ENCODE data around the gene KAT14.
"Not testable (repeated sequence)": the region's sequence is repeated elsewhere in the genome, so short reads cannot be mapped to it uniquely, and the experiment has no call there.

The KAT14 gene

DNA sequence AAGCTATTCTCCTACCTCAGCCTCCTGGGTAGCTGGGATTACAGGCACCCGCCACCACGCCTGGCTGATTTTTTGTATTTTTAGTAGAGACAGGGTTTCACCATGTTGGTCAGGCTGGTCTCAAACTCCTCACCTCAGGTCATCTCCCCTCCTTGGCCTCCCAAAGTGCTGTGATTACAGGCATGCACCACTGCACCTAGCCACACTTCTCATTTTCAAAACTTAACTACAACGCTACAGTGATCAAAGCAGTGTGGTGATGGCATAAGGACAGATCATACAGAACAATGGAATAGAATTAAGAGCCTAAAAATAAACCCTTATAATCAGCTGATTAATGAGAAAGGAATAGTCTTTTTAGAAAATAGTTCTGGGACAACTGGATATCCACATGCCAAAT lies 66.0 kb downstream of the KAT14 start:
- H3K9me3 ChIP-seq (ENCODE audit: control insufficient read depth in 1 of 2, low read length in 2 of 2); H3K4me1 ChIP-seq (ENCODE audit: control insufficient read depth in 1 of 2, insufficient read depth in 2 of 2, low read length in 2 of 2); H3K27me3 ChIP-seq (ENCODE audit: control insufficient read depth in 1 of 2, insufficient read depth in 2 of 2, low read length in 2 of 2); H3K9ac ChIP-seq (ENCODE audit: low read depth in 1 of 2, low read length in 2 of 2); H3K36me3 ChIP-seq (ENCODE audit: control insufficient read depth in 1 of 2, insufficient read depth in 2 of 2, low read length in 2 of 2); H3K4me3 ChIP-seq (ENCODE audit: low read depth in 1 of 2, low read length in 2 of 2); H3K27ac ChIP-seq (ENCODE audit: low read depth, low read length): not testable (repeated sequence)

DNA sequence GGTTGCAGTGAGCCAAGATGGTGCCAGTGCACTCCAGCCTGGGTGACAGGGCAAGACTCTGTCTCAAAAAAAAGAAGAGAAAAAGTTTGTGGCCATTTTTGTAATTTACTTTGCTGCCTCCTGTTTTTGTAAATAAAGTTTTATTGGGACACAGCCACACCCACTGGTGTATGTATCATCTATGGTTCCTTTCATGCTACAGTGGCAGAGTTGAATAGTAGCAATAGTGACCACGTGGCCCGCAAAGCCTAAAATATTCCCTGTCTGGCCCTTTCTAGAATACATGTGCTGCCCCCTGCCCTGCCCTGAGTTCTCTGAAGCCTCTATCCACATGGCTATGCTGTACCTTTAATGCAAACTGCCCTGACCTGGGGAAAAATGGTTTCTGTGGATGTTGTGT lies 75.3 kb downstream of the KAT14 start:
- Histone ChIP-seq H3K27me3 (ENCODE audit: control insufficient read depth in 1 of 2, insufficient read depth in 2 of 2, low read length in 2 of 2) (no peaks in the 10 kb centered on the region), H3K4me3 (ENCODE audit: low read depth in 1 of 2, low read length in 2 of 2) (no peak overlapping the region), H3K27ac (ENCODE audit: low read depth, low read length) (no peak overlapping the region), H3K4me1 (ENCODE audit: control insufficient read depth in 1 of 2, insufficient read depth in 2 of 2, low read length in 2 of 2) (no peaks in the 10 kb centered on the region), H3K36me3 (ENCODE audit: control insufficient read depth in 1 of 2, insufficient read depth in 2 of 2, low read length in 2 of 2) (no peaks in the 10 kb centered on the region), H3K9me3 (ENCODE audit: control insufficient read depth in 1 of 2, low read length in 2 of 2) (no peaks in the 10 kb centered on the region), H3K9ac (ENCODE audit: low read depth in 1 of 2, low read length in 2 of 2) (no peak overlapping the region)

DNA sequence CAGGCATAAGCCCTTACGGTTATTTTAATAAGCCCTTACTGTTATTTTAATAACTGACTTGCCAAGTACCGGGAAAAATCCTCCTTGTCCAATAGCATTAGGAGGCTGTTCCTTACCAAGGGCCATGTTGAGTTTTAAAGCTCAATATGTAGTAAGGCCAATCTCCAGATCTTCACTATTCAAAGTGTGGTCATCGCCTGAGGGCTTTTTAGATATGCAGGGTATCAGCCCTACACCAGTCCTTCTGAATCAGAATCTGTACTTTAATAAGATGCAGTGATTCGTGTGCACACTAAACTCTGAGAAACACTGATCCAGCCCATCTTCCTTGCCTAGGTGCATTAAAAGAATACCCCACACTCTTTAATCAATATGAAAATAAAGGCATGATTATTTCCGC lies 77.9 kb downstream of the KAT14 start:
- H3K4me3 ChIP-seq (ENCODE audit: low read depth in 1 of 2, low read length in 2 of 2), result no peak overlapping the region
- no peaks in the 10 kb centered on the region for H3K4me1 ChIP-seq (ENCODE audit: control insufficient read depth in 1 of 2, insufficient read depth in 2 of 2, low read length in 2 of 2)
- H3K9ac ChIP-seq (ENCODE audit: low read depth in 1 of 2, low read length in 2 of 2), result no peak overlapping the region
- no peaks in the 10 kb centered on the region for H3K9me3 ChIP-seq (ENCODE audit: control insufficient read depth in 1 of 2, low read length in 2 of 2)
- H3K27me3 ChIP-seq (ENCODE audit: control insufficient read depth in 1 of 2, insufficient read depth in 2 of 2, low read length in 2 of 2), result no peaks in the 10 kb centered on the region
- H3K27ac ChIP-seq (ENCODE audit: low read depth, low read length), result no peak overlapping the region
- no peaks in the 10 kb centered on the region for H3K36me3 ChIP-seq (ENCODE audit: control insufficient read depth in 1 of 2, insufficient read depth in 2 of 2, low read length in 2 of 2)

GRCh38 chr20:18218280-18218679 lies 80.6 kb downstream of the KAT14 start:
- no peaks in the 10 kb centered on the region for H3K4me1 ChIP-seq (ENCODE audit: control insufficient read depth in 1 of 2, insufficient read depth in 2 of 2, low read length in 2 of 2)
- no peak overlapping the region for H3K4me3 ChIP-seq (ENCODE audit: low read depth in 1 of 2, low read length in 2 of 2)
- no peak overlapping the region for H3K27ac ChIP-seq (ENCODE audit: low read depth, low read length)
- H3K36me3 ChIP-seq (ENCODE audit: control insufficient read depth in 1 of 2, insufficient read depth in 2 of 2, low read length in 2 of 2), result no peaks in the 10 kb centered on the region
- H3K27me3 ChIP-seq (ENCODE audit: control insufficient read depth in 1 of 2, insufficient read depth in 2 of 2, low read length in 2 of 2), result peaks cover 0 to under 1% of the 10 kb centered on the region in 2 donors
- no peak overlapping the region for H3K9ac ChIP-seq (ENCODE audit: low read depth in 1 of 2, low read length in 2 of 2)
- no peaks in the 10 kb centered on the region for H3K9me3 ChIP-seq (ENCODE audit: control insufficient read depth in 1 of 2, low read length in 2 of 2)

DNA sequence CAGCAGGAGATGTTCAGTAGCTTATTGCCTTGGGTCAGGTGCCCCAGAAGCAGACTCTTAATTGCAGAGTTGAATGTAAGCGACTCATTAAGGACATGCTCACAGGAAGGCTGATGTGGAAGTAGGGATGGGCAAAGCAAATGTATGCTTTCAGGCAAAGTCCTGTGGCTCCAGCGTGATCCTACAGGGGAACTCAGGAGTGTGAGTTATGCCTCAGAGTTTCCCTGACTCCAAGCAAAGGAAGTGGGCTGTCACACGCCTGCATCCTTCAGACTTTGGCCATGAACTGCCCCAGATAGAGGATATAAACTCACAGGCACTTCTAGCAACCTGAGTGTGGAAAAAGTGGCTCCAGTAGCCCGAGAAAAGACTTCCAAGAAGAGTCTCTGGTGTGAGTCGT lies 85.7 kb downstream of the KAT14 start:
- Histone ChIP-seq H3K4me3 (ENCODE audit: low read depth in 1 of 2, low read length in 2 of 2) (no peak overlapping the region), H3K36me3 (ENCODE audit: control insufficient read depth in 1 of 2, insufficient read depth in 2 of 2, low read length in 2 of 2) (no peaks in the 10 kb centered on the region), H3K9me3 (ENCODE audit: control insufficient read depth in 1 of 2, low read length in 2 of 2) (no peaks in the 10 kb centered on the region), H3K27ac (ENCODE audit: low read depth, low read length) (no peak overlapping the region), H3K4me1 (ENCODE audit: control insufficient read depth in 1 of 2, insufficient read depth in 2 of 2, low read length in 2 of 2) (peaks cover 0 to 8% of the 10 kb centered on the region in 2 donors), H3K9ac (ENCODE audit: low read depth in 1 of 2, low read length in 2 of 2) (no peak overlapping the region), H3K27me3 (ENCODE audit: control insufficient read depth in 1 of 2, insufficient read depth in 2 of 2, low read length in 2 of 2) (peaks cover 0 to 3% of the 10 kb centered on the region in 2 donors)

GRCh38 chr20:18224968-18225568 lies 87.4 kb downstream of the KAT14 start:
- peaks cover 0 to 8% of the 10 kb centered on the region in 2 donors for H3K4me1 ChIP-seq (ENCODE audit: control insufficient read depth in 1 of 2, insufficient read depth in 2 of 2, low read length in 2 of 2)
- H3K36me3 ChIP-seq (ENCODE audit: control insufficient read depth in 1 of 2, insufficient read depth in 2 of 2, low read length in 2 of 2), result no peaks in the 10 kb centered on the region
- no peaks in the 10 kb centered on the region for H3K9me3 ChIP-seq (ENCODE audit: control insufficient read depth in 1 of 2, low read length in 2 of 2)
- peaks cover 0 to 3% of the 10 kb centered on the region in 2 donors for H3K27me3 ChIP-seq (ENCODE audit: control insufficient read depth in 1 of 2, insufficient read depth in 2 of 2, low read length in 2 of 2)
- H3K27ac ChIP-seq (ENCODE audit: low read depth, low read length), result no peak overlapping the region
- no peak overlapping the region for H3K9ac ChIP-seq (ENCODE audit: low read depth in 1 of 2, low read length in 2 of 2)
- no peak overlapping the region for H3K4me3 ChIP-seq (ENCODE audit: low read depth in 1 of 2, low read length in 2 of 2)

- Histone ChIP-seq H3K4me3 (ENCODE audit: low read depth in 1 of 2, low read length in 2 of 2) (no peak overlapping the region), H3K27ac (ENCODE audit: low read depth, low read length) (no peak overlapping the region), H3K27me3 (ENCODE audit: control insufficient read depth in 1 of 2, insufficient read depth in 2 of 2, low read length in 2 of 2) (peaks cover 0 to 3% of the 10 kb centered on the region in 2 donors)
These were observed 88.0 kb downstream of the KAT14 start for GRCh38 chr20:18225632-18226031.

DNA sequence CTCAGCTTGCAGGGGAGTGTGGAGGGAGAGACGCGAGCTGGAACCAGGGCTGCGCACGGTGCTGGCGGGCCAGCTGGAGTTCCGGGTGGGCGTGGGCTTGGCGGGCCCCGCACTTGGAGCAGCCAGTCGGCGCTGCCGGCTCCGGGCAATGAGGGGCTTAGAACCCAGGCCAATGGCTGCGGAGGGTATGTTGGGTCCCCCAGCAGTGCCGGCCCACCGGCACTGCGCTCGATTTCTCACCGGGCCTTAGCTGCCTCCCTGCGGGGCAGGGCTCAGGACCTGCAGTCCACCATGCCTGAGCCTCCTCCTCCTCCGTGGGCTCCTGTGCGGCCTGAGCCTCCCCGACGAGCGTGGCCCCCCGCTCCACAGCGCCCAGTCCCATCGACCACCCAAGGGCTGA lies 89.1 kb downstream of the KAT14 start:
- not testable (repeated sequence) for H3K27ac ChIP-seq (ENCODE audit: low read depth, low read length); H3K4me3 ChIP-seq (ENCODE audit: low read depth in 1 of 2, low read length in 2 of 2); H3K9me3 ChIP-seq (ENCODE audit: control insufficient read depth in 1 of 2, low read length in 2 of 2); H3K36me3 ChIP-seq (ENCODE audit: control insufficient read depth in 1 of 2, insufficient read depth in 2 of 2, low read length in 2 of 2); H3K9ac ChIP-seq (ENCODE audit: low read depth in 1 of 2, low read length in 2 of 2); H3K4me1 ChIP-seq (ENCODE audit: control insufficient read depth in 1 of 2, insufficient read depth in 2 of 2, low read length in 2 of 2); H3K27me3 ChIP-seq (ENCODE audit: control insufficient read depth in 1 of 2, insufficient read depth in 2 of 2, low read length in 2 of 2)

More at GRCh38 chr20:18225632-18226031, 88.0 kb downstream of the KAT14 start:
- H3K4me1 ChIP-seq (ENCODE audit: control insufficient read depth in 1 of 2, insufficient read depth in 2 of 2, low read length in 2 of 2), result peaks cover 0 to 8% of the 10 kb centered on the region in 2 donors
- H3K36me3 ChIP-seq (ENCODE audit: control insufficient read depth in 1 of 2, insufficient read depth in 2 of 2, low read length in 2 of 2), result no peaks in the 10 kb centered on the region
- H3K9me3 ChIP-seq (ENCODE audit: control insufficient read depth in 1 of 2, low read length in 2 of 2), result no peaks in the 10 kb centered on the region
- no peak overlapping the region for H3K9ac ChIP-seq (ENCODE audit: low read depth in 1 of 2, low read length in 2 of 2)

DNA sequence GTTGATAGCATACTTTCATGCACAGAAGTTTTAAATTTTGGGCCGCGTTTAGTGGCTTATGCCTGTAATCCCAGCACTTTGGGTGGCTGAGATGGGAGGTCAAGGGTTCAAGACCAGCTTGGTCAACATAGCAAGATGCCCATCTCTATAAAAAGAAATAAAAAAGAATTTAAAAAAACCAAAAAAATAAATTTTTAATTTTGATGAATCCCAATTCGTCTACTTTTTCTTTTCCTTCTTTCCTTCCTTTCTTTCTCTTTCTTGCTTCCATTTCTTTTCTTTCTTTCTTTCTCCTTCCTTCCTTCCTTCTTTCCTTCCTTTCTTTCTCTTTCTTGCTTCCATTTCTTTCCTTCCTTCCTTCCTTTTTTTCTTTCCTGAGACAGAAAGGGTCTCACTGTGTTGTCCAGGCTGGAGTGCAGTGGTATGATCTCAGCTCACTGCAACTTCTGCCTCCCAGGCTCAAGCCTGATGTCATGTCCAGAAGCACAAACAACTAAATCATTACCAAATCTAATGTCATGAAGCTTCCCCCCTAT lies 95.8 kb downstream of the KAT14 start:
- Histone ChIP-seq H3K36me3 (ENCODE audit: control insufficient read depth in 1 of 2, insufficient read depth in 2 of 2, low read length in 2 of 2) (no peaks in the 10 kb centered on the region), H3K9me3 (ENCODE audit: control insufficient read depth in 1 of 2, low read length in 2 of 2) (no peaks in the 10 kb centered on the region), H3K27me3 (ENCODE audit: control insufficient read depth in 1 of 2, insufficient read depth in 2 of 2, low read length in 2 of 2) (no peaks in the 10 kb centered on the region), H3K4me1 (ENCODE audit: control insufficient read depth in 1 of 2, insufficient read depth in 2 of 2, low read length in 2 of 2) (no peaks in the 10 kb centered on the region), H3K27ac (ENCODE audit: low read depth, low read length) (no peak overlapping the region), H3K9ac (ENCODE audit: low read depth in 1 of 2, low read length in 2 of 2) (no peak overlapping the region), H3K4me3 (ENCODE audit: low read depth in 1 of 2, low read length in 2 of 2) (no peak overlapping the region)

Data from duodenal mucosa (tissue), 2 donors.